Measurements from ENCODE around the gene CHKA. TPM values are rescaled to one million over a fixed set of nuclear protein-coding genes. Genes with fewer than 3 reads are reported as not detected.

Gene CHKA
- 7.2 and 11.3 TPM in 2 replicates for total RNA-seq

GRCh38 chr11:68121067-68121899 lies at the start of gene CHKA:
Gene CHKA, minus strand, starts transcription at chr11:68121388. Its CDS starts 211 bp downstream, at chr11:68121177.

GRCh38 chr11:68038718-68039525 lies 82.3 kb downstream of the CHKA start, which contains the start of gene TCIRG1:
Gene TCIRG1, plus strand, starts transcription at chr11:68039025. Its CDS starts 2,247 bp downstream, at chr11:68041272.

GRCh38 chr11:68030318-68031143 lies 90.7 kb downstream of the CHKA start, which contains the start of gene NDUFS8:
Gene NDUFS8, plus strand, starts transcription at chr11:68030681. Its CDS starts 1,471 bp downstream, at chr11:68032152.

GRCh38 chr11:68010090-68011041 lies 110.8 kb downstream of the CHKA start, which contains the start of gene ALDH3B1:
Gene ALDH3B1, plus strand, starts transcription at chr11:68010327. Its CDS starts 4,971 bp downstream, at chr11:68015298.

GRCh38 chr11:68003846-68004550 lies 117.2 kb downstream of the CHKA start, which contains the start of gene UNC93B1:
Gene UNC93B1, minus strand, starts transcription at chr11:68004097. Its CDS starts 54 bp downstream, at chr11:68004043.

Other genes with a start within 250 kb of the CHKA start
- gene UNC93B1, start 117.3 kb downstream of the CHKA start, total RNA-seq: 14.9 and 16.6 TPM in 2 replicates
- gene ALDH3B1, start 111.1 kb downstream of the CHKA start, total RNA-seq: 41.3 and 48.8 TPM in 2 replicates
- 277 and 294 TPM in 2 replicates for gene NDUFS8, start 90.7 kb downstream of the CHKA start, total RNA-seq
- 99.0 and 101 TPM in 2 replicates for gene TCIRG1, start 82.4 kb downstream of the CHKA start, total RNA-seq
- 10.4 and 10.6 TPM in 2 replicates for gene KMT5B, start 91.9 kb upstream of the CHKA start, total RNA-seq
- 67.8 and 76.0 TPM in 2 replicates for gene C11orf24, start 150.6 kb upstream of the CHKA start, total RNA-seq
- gene LRP5, start 191.2 kb upstream of the CHKA start, total RNA-seq: 14.1 and 14.7 TPM in 2 replicates